Activated effector memory CD4-positive, alpha-beta T cell treated with anti-CD3 and anti-CD28 coated beads, Interleukin-2, amount 50 U/mL, for 16 hours (primary cell): Measurements from ENCODE around the gene ST7L.

ENCODE experiments used
- DNase-seq: peaks from one replicate; pipeline ENCODE4 v3.0.0-alpha.2; 2020

ST7L gene

GRCh38 chr1:112478314-112478713 is 140.6 kb downstream of the ST7L start:
- DNase-seq: no peak

- DNase-seq: no peak
Measured at GRCh38 chr1:112477550-112477949, 141.4 kb downstream of the ST7L start.
